HG02970 (cell line): Measurements from ENCODE around the gene STAT6.

Experiments
- ATAC-seq: cut with Tn5 transposase; IDR thresholded peaks from one replicate; pipeline ENCODE4 v1.9.1; 2021; ENCODE audit warnings: mild to moderate bottlenecking, moderate library complexity, moderate number of reproducible peaks; ENCODE audit not compliant: unreplicated experiment, low FRiP score

The STAT6 gene

GRCh38 chr12:57111031-57111734 lies at the start of gene STAT6:
STAT6 (minus strand) TSS chr12:57111362; CDS start chr12:57108278, 3,084 bp downstream.
- peak; percentile 39 for ATAC-seq

GRCh38 chr12:57160741-57161140 lies 49.6 kb upstream of the STAT6 start:
- ATAC-seq: no peak

- no peak for ATAC-seq
Observed at GRCh38 chr12:57160040-57160439, 48.9 kb upstream of the STAT6 start.

GRCh38 chr12:57159311-57159710 lies 48.1 kb upstream of the STAT6 start:
- no peak for ATAC-seq

GRCh38 chr12:57158665-57159064 lies 47.5 kb upstream of the STAT6 start:
- ATAC-seq: no peak

GRCh38 chr12:57158186-57158585 lies 47.0 kb upstream of the STAT6 start:
- no peak for ATAC-seq

- ATAC-seq: no peak
Observed at GRCh38 chr12:57157588-57158173, 46.5 kb upstream of the STAT6 start.

GRCh38 chr12:57156701-57157403 lies 45.7 kb upstream of the STAT6 start:
- no peak for ATAC-seq

- no peak for ATAC-seq
Observed at GRCh38 chr12:57154804-57155434, 43.8 kb upstream of the STAT6 start.

- no peak for ATAC-seq
Observed at GRCh38 chr12:57154076-57154475, 42.9 kb upstream of the STAT6 start.

GRCh38 chr12:57153415-57153997 lies 42.3 kb upstream of the STAT6 start:
- ATAC-seq: no peak

GRCh38 chr12:57152639-57153038 lies 41.5 kb upstream of the STAT6 start:
- ATAC-seq: no peak

- no peak for ATAC-seq
Observed at GRCh38 chr12:57151741-57152630, 40.8 kb upstream of the STAT6 start.

- no peak for ATAC-seq
Observed at GRCh38 chr12:57150400-57151000, 39.3 kb upstream of the STAT6 start.

GRCh38 chr12:57149245-57149900 lies 38.2 kb upstream of the STAT6 start:
- no peak for ATAC-seq

- no peak for ATAC-seq
Observed at GRCh38 chr12:57148469-57149244, 37.5 kb upstream of the STAT6 start.

GRCh38 chr12:57146961-57147944 lies 36.1 kb upstream of the STAT6 start, which contains the start of gene LRP1-AS:
LRP1-AS (minus strand) TSS chr12:57147619.
- ATAC-seq: no peak
